LNCaP clone FGC (cell line): ENCODE measurements around the gene TCP11L2.

Experiments used
- DNase-seq: peaks from one replicate; pipeline ENCODE4 v3.0.0-alpha.2; 2011; ENCODE audit warnings: low read depth
- H3K4me3 ChIP-seq: 2 replicates; pipeline ENCODE4 v1.5.1; 2011; ENCODE audit warnings: mild to moderate bottlenecking, low read depth, low read length, control low read depth
- TF ChIP-seq, protein P1 (sequence below): IDR thresholded peaks from 2 replicates; pipeline ENCODE4 v1.5.1; 2012; ENCODE audit warnings: mild to moderate bottlenecking; ENCODE audit not compliant: control insufficient read depth, insufficient read depth; ENCODE audit errors: extremely low read depth

Gene TCP11L2

DNA sequence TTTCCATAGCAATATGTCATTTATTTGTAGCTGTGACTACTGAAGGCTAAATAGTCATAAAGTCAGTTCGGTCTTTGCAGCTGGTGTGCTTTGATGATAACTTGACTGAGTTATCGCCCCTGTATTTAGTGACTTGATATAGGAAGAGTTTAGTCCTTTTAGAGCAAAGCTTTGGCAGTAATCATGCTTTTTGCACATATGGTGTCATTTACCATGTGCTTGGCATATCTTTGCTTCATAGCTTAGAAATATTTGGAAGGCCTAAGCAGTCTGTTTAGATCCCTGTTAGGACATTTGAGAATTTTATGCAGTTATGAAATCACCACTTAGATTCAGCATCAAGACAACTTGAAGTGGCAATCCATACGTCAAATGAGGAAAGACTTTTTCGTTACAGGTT lies 86.6 kb downstream of the TCP11L2 start:
- TF ChIP-seq, protein P1, sequence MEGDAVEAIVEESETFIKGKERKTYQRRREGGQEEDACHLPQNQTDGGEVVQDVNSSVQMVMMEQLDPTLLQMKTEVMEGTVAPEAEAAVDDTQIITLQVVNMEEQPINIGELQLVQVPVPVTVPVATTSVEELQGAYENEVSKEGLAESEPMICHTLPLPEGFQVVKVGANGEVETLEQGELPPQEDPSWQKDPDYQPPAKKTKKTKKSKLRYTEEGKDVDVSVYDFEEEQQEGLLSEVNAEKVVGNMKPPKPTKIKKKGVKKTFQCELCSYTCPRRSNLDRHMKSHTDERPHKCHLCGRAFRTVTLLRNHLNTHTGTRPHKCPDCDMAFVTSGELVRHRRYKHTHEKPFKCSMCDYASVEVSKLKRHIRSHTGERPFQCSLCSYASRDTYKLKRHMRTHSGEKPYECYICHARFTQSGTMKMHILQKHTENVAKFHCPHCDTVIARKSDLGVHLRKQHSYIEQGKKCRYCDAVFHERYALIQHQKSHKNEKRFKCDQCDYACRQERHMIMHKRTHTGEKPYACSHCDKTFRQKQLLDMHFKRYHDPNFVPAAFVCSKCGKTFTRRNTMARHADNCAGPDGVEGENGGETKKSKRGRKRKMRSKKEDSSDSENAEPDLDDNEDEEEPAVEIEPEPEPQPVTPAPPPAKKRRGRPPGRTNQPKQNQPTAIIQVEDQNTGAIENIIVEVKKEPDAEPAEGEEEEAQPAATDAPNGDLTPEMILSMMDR: no peak
- no peak for DNase-seq
- no peak overlapping the region for H3K4me3 ChIP-seq

DNA sequence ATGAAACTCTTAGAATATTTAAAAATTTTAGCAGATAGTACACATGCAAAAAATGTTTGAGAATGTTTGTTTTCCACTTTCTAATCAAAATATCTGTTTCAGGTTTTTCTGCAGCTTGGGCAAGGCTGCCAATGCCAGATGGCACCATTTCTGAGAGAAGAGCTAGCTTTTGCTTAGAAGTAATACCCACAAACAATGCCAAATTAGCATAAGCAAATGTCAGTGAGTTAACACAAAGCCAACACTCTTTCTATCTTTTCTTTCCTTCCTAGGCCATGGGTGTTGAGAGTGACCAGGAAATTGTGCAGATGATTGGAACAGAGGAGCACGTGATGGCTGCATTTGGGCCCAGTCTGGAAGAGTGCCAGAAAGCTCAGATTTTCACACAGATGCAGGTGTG lies 90.2 kb downstream of the TCP11L2 start:
- DNase-seq: no peak
- TF ChIP-seq, protein P1: no peak

More for the DNA sequence above, 90.2 kb downstream of the TCP11L2 start:
- no peak overlapping the region for H3K4me3 ChIP-seq
